ENCODE measurements around the gene TSPAN31. TPM values are rescaled to one million over a fixed set of nuclear protein-coding genes. Genes with fewer than 3 reads are reported as not detected.

The TSPAN31 gene
- total RNA-seq, 4 donors from 2014 or later = 47.0 to 75.8 (median 53.2) TPM

GRCh38 chr12:57759360-57759980 lies 14.6 kb downstream of the TSPAN31 start:
- TF ChIP-seq CTCF (IDR thresholded peaks at IDR 0.05) = peak in 2 of 4 experiments; percentile 16 to 24
- no peak for TF ChIP-seq POLR2A (IDR thresholded peaks at IDR 0.05)
- no peaks in the 10 kb centered on the region for H3K9me3 ChIP-seq
- H3K27ac ChIP-seq = no peak overlapping the region
- WGBS, 2 donors (ENCODE audit: low coverage in 1 of 2) = 36 to 100% methylated on average over 1 to 3 of the region's 3 CpGs
- peaks cover 41% of the 10 kb centered on the region for H3K27me3 ChIP-seq
- peaks cover 0 to 21% (median 8%) of the 10 kb centered on the region in 3 donors for H3K4me1 ChIP-seq
- H3K36me3 ChIP-seq = peaks cover 0 to 38% of the 10 kb centered on the region in 2 donors
- ATAC-seq = no peak
- H3K4me3 ChIP-seq = no peak overlapping the region

GRCh38 chr12:57760347-57760982 lies 15.6 kb downstream of the TSPAN31 start:
- ATAC-seq = no peak
- Histone ChIP-seq H3K4me3 (no peak overlapping the region), H3K36me3 (peaks cover 0 to 38% of the 10 kb centered on the region in 2 donors), H3K9me3 (no peaks in the 10 kb centered on the region), H3K27ac (no peak overlapping the region), H3K27me3 (peaks cover 51% of the 10 kb centered on the region), H3K4me1 (peaks cover 0 to 26% (median 18%) of the 10 kb centered on the region in 3 donors)
- TF ChIP-seq POLR2A (IDR thresholded peaks at IDR 0.05) (no peak), CTCF (IDR thresholded peaks at IDR 0.05) (no peak), POLR2AphosphoS5 (IDR thresholded peaks at IDR 0.05) (no peak), EP300 (IDR thresholded peaks at IDR 0.05) (no peak)
- 92% methylated on average over 2 of the region's 3 CpGs; no CpG with 5 or more reads in 1 of the 2 donors for WGBS, 2 donors (ENCODE audit: low coverage in 1 of 2)

GRCh38 chr12:57761391-57761998 lies 16.7 kb downstream of the TSPAN31 start:
- 89% methylated on average over 3 of the region's 4 CpGs; no CpG with 5 or more reads in 1 of the 2 donors for WGBS, 2 donors (ENCODE audit: low coverage in 1 of 2)
- Histone ChIP-seq H3K36me3 (peaks cover 0 to 38% of the 10 kb centered on the region in 2 donors), H3K9me3 (no peaks in the 10 kb centered on the region), H3K27ac (no peak overlapping the region), H3K4me3 (no peak overlapping the region), H3K4me1 (peaks cover 0 to 28% (median 22%) of the 10 kb centered on the region in 3 donors), H3K27me3 (peaks cover 62% of the 10 kb centered on the region)
- TF ChIP-seq EP300 (IDR thresholded peaks at IDR 0.05) (no peak), POLR2AphosphoS5 (IDR thresholded peaks at IDR 0.05) (no peak), CTCF (IDR thresholded peaks at IDR 0.05) (no peak), POLR2A (IDR thresholded peaks at IDR 0.05) (no peak)
- no peak for ATAC-seq

- no peak for TF ChIP-seq CTCF (IDR thresholded peaks at IDR 0.05)
- TF ChIP-seq EP300 (IDR thresholded peaks at IDR 0.05) = no peak
- no peak for TF ChIP-seq POLR2A (IDR thresholded peaks at IDR 0.05)
- no peak for TF ChIP-seq POLR2AphosphoS5 (IDR thresholded peaks at IDR 0.05)
- H3K27ac ChIP-seq = no peak overlapping the region
- H3K4me1 ChIP-seq = peaks cover 0 to 30% (median 28%) of the 10 kb centered on the region in 3 donors
- no peak overlapping the region for H3K4me3 ChIP-seq
- H3K27me3 ChIP-seq = peaks cover 68% of the 10 kb centered on the region
- WGBS, 2 donors (ENCODE audit: low coverage in 1 of 2) = 84 to 100% methylated on average over 2 of the region's 2 CpGs
- ATAC-seq = no peak
- no peaks in the 10 kb centered on the region for H3K9me3 ChIP-seq
- H3K36me3 ChIP-seq = peaks cover 0 to 35% of the 10 kb centered on the region in 2 donors
These were observed 17.6 kb downstream of the TSPAN31 start for GRCh38 chr12:57762463-57762862.

Measured in gastroesophageal sphincter (tissue), 4 donors.